Natural killer cell (primary cell): ENCODE results near the gene CD8A. TPM values are rescaled to one million over a fixed set of nuclear protein-coding genes. Genes with fewer than 3 reads are reported as not detected.
A peak's percentile ranks its signal among the peaks of the same experiment; 100 is the strongest.

Experiments
- ATAC-seq, 3 donors: fragments of 150-1000 bp in 2 of 3; fragments of 200-7000 bp in 1 of 3; cut with Tn5 transposase; 1 replicate in 1 of 3; 2 replicates in 2 of 3; pipeline ENCODE4 v1.10.0; 2021; ENCODE audit warnings: mild to moderate bottlenecking in 2 of 3, moderate library complexity in 2 of 3
- DNase-seq, 2 donors: peaks; one replicate each; pipeline versions ENCODE4 v3.0.0 to v3.0.0-alpha.2; 2013 to 2021; ENCODE audit warnings: mixed read lengths in 1 of 2
- H3K27ac ChIP-seq: one replicate; pipeline ENCODE4 v1.5.1; 2013; ENCODE audit warnings: mild to moderate bottlenecking, low read length
- H3K27me3 ChIP-seq: one replicate; pipeline ENCODE4 v1.6.1; 2013; ENCODE audit warnings: low read length; ENCODE audit not compliant: control insufficient read depth, insufficient read depth
- H3K36me3 ChIP-seq: one replicate; pipeline ENCODE4 v1.6.1; 2013; ENCODE audit warnings: low read length; ENCODE audit not compliant: control insufficient read depth, insufficient read depth
- H3K4me1 ChIP-seq: one replicate; pipeline ENCODE4 v1.6.1; 2013; ENCODE audit warnings: low read length; ENCODE audit not compliant: control insufficient read depth, insufficient read depth
- H3K4me3 ChIP-seq: one replicate; pipeline ENCODE4 v1.5.1; 2013; ENCODE audit warnings: low read length
- H3K9me3 ChIP-seq: one replicate; pipeline ENCODE4 v1.6.1; 2013; ENCODE audit warnings: low read length; ENCODE audit not compliant: control insufficient read depth, insufficient read depth
- H3K27ac Mint-ChIP-seq, 2 donors: one replicate each; pipeline ENCODE4 v1.8.0; 2022; ENCODE audit warnings: mild to moderate bottlenecking in 2 of 2, mixed read lengths in 2 of 2, moderate library complexity in 1 of 2
- H3K27me3 Mint-ChIP-seq, 2 donors: one replicate each; pipeline ENCODE4 v1.8.0; 2022; ENCODE audit warnings: low read depth in 2 of 2, mixed read lengths in 2 of 2
- H3K36me3 Mint-ChIP-seq: one replicate; pipeline ENCODE4 v1.8.0; 2022; ENCODE audit warnings: mixed read lengths
- H3K4me1 Mint-ChIP-seq, 2 donors: one replicate each; pipeline ENCODE4 v1.8.0; 2022; ENCODE audit warnings: mixed read lengths in 2 of 2
- H3K4me3 Mint-ChIP-seq: one replicate; pipeline ENCODE4 v1.8.0; 2022; ENCODE audit warnings: mild to moderate bottlenecking, moderate library complexity, mixed read lengths
- H3K9me3 Mint-ChIP-seq, 2 donors: one replicate each; pipeline ENCODE4 v1.8.0; 2022; ENCODE audit warnings: mixed read lengths in 2 of 2
- CTCF ChIP-seq: fragments of 200-600 bp; IDR thresholded peaks from one replicate; pipeline ENCODE4 v1.8.0; 2022; ENCODE audit warnings: antibody characterized with exemption
- WGBS: methylation state at CpG from one replicate; pipeline ENCODE4 v1.1.7; 2013; ENCODE audit warnings: missing lambda C conversion rate; ENCODE audit not compliant: insufficient coverage; 5-methylcytosine and 5-hydroxymethylcytosine counted together
- intact Hi-C: fragments of 100-400 bp; cut with micrococcal nuclease; formaldehyde crosslinking; loops from one replicate; pipeline ENCODE4 v1.14.2; 2022
- total RNA-seq, 4 donors: library from RNA; stranded (reverse); fragments of 120-200 nt in 1 of 4; gene quantifications; one replicate each; pipeline versions ENCODE4 v1.2.3 to v1.2.4, GENCODE V29; 2013 to 2022

Gene CD8A
- total RNA-seq, 3 donors from 2014 or later (not counting 1 experiment from before 2014, with no cell fraction given) = 85.3 to 208 (median 162) TPM

GRCh38 chr2:86772611-86773010 lies 18.1 kb downstream of the CD8A start:
- Histone ChIP-seq H3K4me1 (no peaks in the 10 kb centered on the region), H3K27ac (no peak overlapping the region), H3K36me3 (peaks cover 73% of the 10 kb centered on the region), H3K9me3 (no peaks in the 10 kb centered on the region), H3K27me3 (no peaks in the 10 kb centered on the region), H3K4me3 (no peak overlapping the region)
- Mint-ChIP-seq H3K4me1 (no peaks in the 10 kb centered on the region), H3K27ac (peak overlapping the region in 1 of 2 donors; percentile 41), H3K36me3 (peaks cover 33% of the 10 kb centered on the region), H3K4me3 (no peak overlapping the region), H3K27me3 (no peaks in the 10 kb centered on the region), H3K9me3 (no peaks in the 10 kb centered on the region)
- no peak for DNase-seq
- no peak for TF ChIP-seq CTCF
- intact Hi-C loops = no loop called here
- WGBS = 96% methylated on average over 4 of the region's 5 CpGs
- ATAC-seq = no peak

- no peaks in the 10 kb centered on the region for H3K9me3 Mint-ChIP-seq
- H3K27ac Mint-ChIP-seq = no peak overlapping the region
- H3K4me3 ChIP-seq = no peak overlapping the region
- no peaks in the 10 kb centered on the region for H3K27me3 ChIP-seq
- no peak overlapping the region for H3K27ac ChIP-seq
- H3K4me1 Mint-ChIP-seq = no peaks in the 10 kb centered on the region
- WGBS = 91% methylated on average over 6 of the region's 6 CpGs
- no peaks in the 10 kb centered on the region for H3K4me1 ChIP-seq
- no peaks in the 10 kb centered on the region for H3K27me3 Mint-ChIP-seq
- TF ChIP-seq CTCF = no peak
- no peak overlapping the region for H3K4me3 Mint-ChIP-seq
- peaks cover 33% of the 10 kb centered on the region for H3K36me3 Mint-ChIP-seq
- peaks cover 84% of the 10 kb centered on the region for H3K36me3 ChIP-seq
- DNase-seq (no peak), ATAC-seq (no peak)
- intact Hi-C loops = no loop called here
- H3K9me3 ChIP-seq = no peaks in the 10 kb centered on the region
Measured at GRCh38 chr2:86770816-86771301, 19.9 kb downstream of the CD8A start.

- no peak for TF ChIP-seq CTCF
- no peak overlapping the region for H3K4me3 ChIP-seq
- H3K27me3 ChIP-seq = no peaks in the 10 kb centered on the region
- Mint-ChIP-seq H3K9me3 (no peaks in the 10 kb centered on the region), H3K4me1 (peaks cover 3 to 4% of the 10 kb centered on the region in 2 donors), H3K36me3 (peaks cover 31% of the 10 kb centered on the region), H3K4me3 (no peak overlapping the region), H3K27me3 (no peaks in the 10 kb centered on the region), H3K27ac (no peak overlapping the region)
- no peak for DNase-seq
- H3K4me1 ChIP-seq = no peaks in the 10 kb centered on the region
- no peak for ATAC-seq
- H3K9me3 ChIP-seq = no peaks in the 10 kb centered on the region
- H3K27ac ChIP-seq = no peak overlapping the region
- intact Hi-C loops = no loop called here
- 98% methylated on average over 4 of the region's 4 CpGs for WGBS
- peaks cover 79% of the 10 kb centered on the region for H3K36me3 ChIP-seq
Measured at GRCh38 chr2:86769838-86770237, 20.9 kb downstream of the CD8A start.
